ENCODE results near the gene MET.

Gene MET

DNA sequence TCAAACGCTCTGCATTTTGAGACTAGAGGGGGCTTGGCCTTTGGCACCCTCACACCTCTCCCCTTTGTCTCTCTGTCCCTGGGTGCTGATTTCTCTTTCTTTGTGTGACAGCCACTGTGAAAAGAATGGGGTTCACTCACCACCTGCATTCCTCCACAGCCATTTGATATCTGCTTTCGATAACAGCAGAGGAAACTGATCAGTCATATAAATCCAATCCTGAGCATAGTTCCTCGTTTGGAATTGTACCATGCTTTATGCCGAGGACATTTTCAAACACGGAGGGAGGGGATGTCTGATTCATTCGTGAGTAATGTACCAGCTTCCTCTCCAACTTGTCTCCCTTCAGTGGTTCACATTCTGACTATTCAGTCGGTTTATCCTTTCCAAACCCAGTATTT lies 15.8 kb downstream of the MET start:
- no peak overlapping the region for H3K4me3 Mint-ChIP-seq

DNA sequence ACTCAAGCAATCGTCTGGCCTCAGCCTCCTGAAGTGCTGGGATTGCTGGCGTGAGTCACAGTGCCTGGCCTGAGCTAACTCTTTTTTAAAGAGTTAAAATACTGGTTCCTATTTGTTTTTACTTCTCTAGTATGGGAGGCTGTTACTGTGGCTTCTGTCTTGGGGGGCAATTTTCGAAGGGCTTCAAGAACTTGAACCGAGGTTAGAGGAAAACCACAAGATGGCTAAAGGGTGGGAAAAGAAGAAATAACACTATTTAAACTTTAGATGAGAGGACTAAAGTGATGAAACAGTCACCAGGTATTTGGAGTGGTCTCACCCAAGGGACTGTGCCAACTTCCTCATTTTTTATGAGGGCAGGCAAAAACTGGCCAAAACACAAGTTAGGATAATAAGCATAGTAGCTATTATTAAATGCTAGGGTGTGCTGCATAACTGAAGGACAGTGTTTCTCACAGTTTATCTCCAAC lies 17.8 kb downstream of the MET start:
- no peak for DNase-seq
- no peak overlapping the region for H3K4me3 Mint-ChIP-seq
- no peaks in the 10 kb centered on the region for H3K36me3 Mint-ChIP-seq (ENCODE audit: low read depth)
- TF ChIP-seq, protein P1, sequence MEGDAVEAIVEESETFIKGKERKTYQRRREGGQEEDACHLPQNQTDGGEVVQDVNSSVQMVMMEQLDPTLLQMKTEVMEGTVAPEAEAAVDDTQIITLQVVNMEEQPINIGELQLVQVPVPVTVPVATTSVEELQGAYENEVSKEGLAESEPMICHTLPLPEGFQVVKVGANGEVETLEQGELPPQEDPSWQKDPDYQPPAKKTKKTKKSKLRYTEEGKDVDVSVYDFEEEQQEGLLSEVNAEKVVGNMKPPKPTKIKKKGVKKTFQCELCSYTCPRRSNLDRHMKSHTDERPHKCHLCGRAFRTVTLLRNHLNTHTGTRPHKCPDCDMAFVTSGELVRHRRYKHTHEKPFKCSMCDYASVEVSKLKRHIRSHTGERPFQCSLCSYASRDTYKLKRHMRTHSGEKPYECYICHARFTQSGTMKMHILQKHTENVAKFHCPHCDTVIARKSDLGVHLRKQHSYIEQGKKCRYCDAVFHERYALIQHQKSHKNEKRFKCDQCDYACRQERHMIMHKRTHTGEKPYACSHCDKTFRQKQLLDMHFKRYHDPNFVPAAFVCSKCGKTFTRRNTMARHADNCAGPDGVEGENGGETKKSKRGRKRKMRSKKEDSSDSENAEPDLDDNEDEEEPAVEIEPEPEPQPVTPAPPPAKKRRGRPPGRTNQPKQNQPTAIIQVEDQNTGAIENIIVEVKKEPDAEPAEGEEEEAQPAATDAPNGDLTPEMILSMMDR (IDR thresholded peaks at IDR 0.05), result no peak
- H3K4me1 Mint-ChIP-seq, result peaks cover 3% of the 10 kb centered on the region
- no peak overlapping the region for H3K27ac Mint-ChIP-seq
- no peaks in the 10 kb centered on the region for H3K9me3 Mint-ChIP-seq
- peaks cover 17% of the 10 kb centered on the region for H3K27me3 Mint-ChIP-seq (ENCODE audit: low read depth, poor library complexity)

More for the DNA sequence above, 15.8 kb downstream of the MET start:
- TF ChIP-seq, protein P1 (IDR thresholded peaks at IDR 0.05), result no peak
- no peaks in the 10 kb centered on the region for H3K9me3 Mint-ChIP-seq
- H3K4me1 Mint-ChIP-seq, result peaks cover 3% of the 10 kb centered on the region
- H3K36me3 Mint-ChIP-seq (ENCODE audit: low read depth), result no peaks in the 10 kb centered on the region
- peaks cover 27% of the 10 kb centered on the region for H3K27me3 Mint-ChIP-seq (ENCODE audit: low read depth, poor library complexity)
- no peak for DNase-seq
- no peak overlapping the region for H3K27ac Mint-ChIP-seq

DNA sequence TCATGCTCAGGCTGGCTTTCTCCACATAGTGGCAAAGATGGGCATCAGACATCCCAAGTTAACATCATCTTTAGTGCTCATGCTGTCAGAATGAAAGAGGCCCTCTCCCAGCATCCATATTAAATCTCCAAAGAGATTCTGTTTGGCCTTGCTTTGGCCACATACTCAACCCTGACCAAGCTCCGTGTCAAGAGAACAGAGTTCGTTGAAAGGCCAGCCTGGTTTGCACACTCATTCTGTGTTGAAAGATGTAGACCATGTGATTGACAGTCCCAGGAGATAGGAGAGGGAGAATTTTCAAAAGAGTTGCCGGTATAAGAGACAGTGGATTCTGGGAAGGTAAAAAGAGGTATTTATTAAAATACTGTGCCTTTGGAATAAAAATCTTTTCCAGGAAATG lies 19.7 kb downstream of the MET start:
- H3K27me3 Mint-ChIP-seq (ENCODE audit: low read depth, poor library complexity), result peaks cover 9% of the 10 kb centered on the region
- DNase-seq, result no peak
- no peaks in the 10 kb centered on the region for H3K9me3 Mint-ChIP-seq
- H3K36me3 Mint-ChIP-seq (ENCODE audit: low read depth), result no peaks in the 10 kb centered on the region
- H3K4me1 Mint-ChIP-seq, result no peaks in the 10 kb centered on the region
- TF ChIP-seq, protein P1 (IDR thresholded peaks at IDR 0.05), result no peak
- no peak overlapping the region for H3K27ac Mint-ChIP-seq
- H3K4me3 Mint-ChIP-seq, result no peak overlapping the region

DNA sequence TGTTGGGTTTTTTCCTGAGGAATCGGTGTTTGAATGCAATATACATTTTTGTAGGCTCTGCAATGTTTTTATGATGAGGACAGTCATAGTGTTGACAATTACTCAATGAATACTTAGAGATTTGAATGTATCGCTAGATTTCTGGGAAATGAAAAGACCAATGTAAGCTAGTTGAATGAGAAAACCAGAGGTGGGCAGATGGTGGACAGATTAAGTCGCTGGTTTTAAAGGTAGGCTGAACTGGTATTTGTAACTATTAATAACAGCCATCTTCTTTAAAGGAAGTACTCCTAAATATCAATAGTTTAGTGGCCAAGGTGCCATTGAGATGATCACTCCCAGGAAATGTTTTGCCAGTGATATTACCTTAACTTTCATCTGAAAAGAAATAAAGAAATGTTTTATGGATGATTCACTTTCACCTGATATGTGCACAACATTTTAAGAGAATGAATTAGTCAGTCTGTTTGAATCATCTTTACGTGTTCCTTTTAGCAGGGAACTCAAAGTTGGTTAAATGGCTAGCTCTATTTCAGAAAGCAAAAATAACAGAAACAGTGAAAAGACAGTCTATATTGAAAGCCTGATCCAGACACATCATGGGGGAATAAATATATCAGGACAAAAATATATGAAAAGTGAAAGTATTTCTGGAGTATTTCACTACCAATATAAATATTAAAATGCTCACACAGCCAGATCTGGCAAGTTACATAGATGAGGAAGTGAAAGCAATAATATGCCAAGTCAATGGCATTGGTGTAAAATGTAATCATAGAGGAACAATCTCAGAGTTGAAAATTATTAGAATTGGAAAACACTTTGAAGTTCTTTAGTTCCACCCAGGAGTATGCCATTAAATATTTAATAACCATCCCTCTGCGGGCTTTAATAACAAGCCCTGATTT lies 20.7 kb downstream of the MET start:
- Mint-ChIP-seq H3K27ac (no peak overlapping the region), H3K9me3 (no peaks in the 10 kb centered on the region), H3K4me1 (no peaks in the 10 kb centered on the region), H3K36me3 (ENCODE audit: low read depth) (no peaks in the 10 kb centered on the region), H3K27me3 (ENCODE audit: low read depth, poor library complexity) (peaks cover 9% of the 10 kb centered on the region), H3K4me3 (no peak overlapping the region)
- TF ChIP-seq, protein P1 (IDR thresholded peaks at IDR 0.05), result no peak
- DNase-seq, result no peak

DNA sequence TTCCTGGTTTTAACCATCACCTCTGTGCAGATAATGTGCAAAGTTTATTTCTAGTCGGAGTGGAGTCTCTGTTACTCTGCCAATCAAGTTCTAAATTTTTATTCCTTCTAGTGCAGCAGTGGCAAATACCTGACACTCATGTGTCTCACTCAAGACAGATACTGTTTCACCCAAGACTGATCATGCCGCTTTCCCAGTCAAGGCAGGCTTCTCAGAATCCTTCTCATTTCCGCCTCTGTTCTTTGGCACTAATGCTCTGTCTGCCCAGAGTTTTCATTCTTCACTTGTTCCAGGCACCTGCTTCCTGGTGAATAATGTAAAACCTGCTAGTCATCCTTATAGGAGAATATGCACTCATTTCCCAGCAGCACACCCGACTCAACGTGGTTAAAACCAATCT lies 24.7 kb downstream of the MET start:
- Mint-ChIP-seq H3K4me3 (no peak overlapping the region), H3K9me3 (no peaks in the 10 kb centered on the region), H3K36me3 (ENCODE audit: low read depth) (no peaks in the 10 kb centered on the region), H3K4me1 (peaks cover 17% of the 10 kb centered on the region), H3K27me3 (ENCODE audit: low read depth, poor library complexity) (peaks cover 6% of the 10 kb centered on the region), H3K27ac (no peak overlapping the region)
- TF ChIP-seq, protein P1 (IDR thresholded peaks at IDR 0.05), result no peak
- no peak for DNase-seq

DNA sequence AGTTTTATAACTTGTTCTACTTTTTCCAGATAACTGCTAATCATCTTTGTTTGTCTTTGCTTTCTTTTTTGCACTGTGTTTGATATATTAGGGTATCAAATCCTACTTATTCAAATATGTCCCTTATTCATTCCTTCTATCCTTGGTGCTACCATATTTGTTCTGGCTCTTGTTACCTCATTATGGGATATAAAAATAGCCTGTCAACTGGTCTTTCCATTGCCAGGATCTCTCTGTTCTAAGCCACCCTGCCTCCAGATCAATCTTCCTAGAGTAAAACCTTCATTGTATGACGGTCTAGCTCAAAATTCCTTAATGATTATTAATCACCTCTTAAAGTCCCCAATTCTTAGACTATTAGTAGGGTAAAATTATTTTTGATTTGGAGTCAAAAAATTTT lies 25.2 kb downstream of the MET start:
- H3K4me3 Mint-ChIP-seq, result no peak overlapping the region
- TF ChIP-seq, protein P1 (IDR thresholded peaks at IDR 0.05), result no peak
- no peaks in the 10 kb centered on the region for H3K36me3 Mint-ChIP-seq (ENCODE audit: low read depth)
- H3K27me3 Mint-ChIP-seq (ENCODE audit: low read depth, poor library complexity), result peaks cover 6% of the 10 kb centered on the region
- no peaks in the 10 kb centered on the region for H3K9me3 Mint-ChIP-seq
- DNase-seq, result no peak
- H3K4me1 Mint-ChIP-seq, result peaks cover 17% of the 10 kb centered on the region
- no peak overlapping the region for H3K27ac Mint-ChIP-seq
